ENCODE measurements around the gene ARHGAP28.

DNA sequence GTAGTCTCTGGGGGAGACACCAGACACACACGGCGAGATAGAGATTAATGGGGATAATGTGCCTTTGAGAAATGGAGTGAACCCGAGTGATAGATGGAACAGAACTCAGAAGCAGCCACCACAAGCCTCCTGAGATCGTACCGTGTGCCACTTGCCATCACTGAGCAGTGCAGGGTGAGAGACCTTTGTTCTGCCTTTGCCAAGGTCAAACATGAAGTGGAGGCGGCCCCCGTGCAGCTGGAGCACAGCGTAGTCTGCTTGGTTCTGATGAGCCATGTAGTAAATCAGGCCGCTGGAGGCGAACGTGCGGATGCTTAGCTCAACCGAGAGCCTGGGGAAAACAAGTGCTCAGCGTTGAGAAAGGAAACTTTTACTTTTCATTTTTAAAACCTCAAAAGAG is 221.1 kb downstream of the ARHGAP28 start:
- TF ChIP-seq YY1 (IDR thresholded peaks at IDR 0.05; ENCODE audit: low read depth) (no peak), EZH2phosphoT487 (IDR thresholded peaks at IDR 0.05; ENCODE audit: borderline replicate concordance, low read depth) (no peak), TAF1 (IDR thresholded peaks at IDR 0.05; ENCODE audit: borderline replicate concordance, low read depth, low read length) (no peak), POLR2AphosphoS5 (IDR thresholded peaks at IDR 0.05; ENCODE audit: low read depth, low read length) (no peak), USF2 (IDR thresholded peaks at IDR 0.05; ENCODE audit: borderline replicate concordance, low read depth, low read length) (no peak), FOXM1 (IDR thresholded peaks at IDR 0.05; ENCODE audit: low read depth) (no peak)
- TF ChIP-seq, protein P1, sequence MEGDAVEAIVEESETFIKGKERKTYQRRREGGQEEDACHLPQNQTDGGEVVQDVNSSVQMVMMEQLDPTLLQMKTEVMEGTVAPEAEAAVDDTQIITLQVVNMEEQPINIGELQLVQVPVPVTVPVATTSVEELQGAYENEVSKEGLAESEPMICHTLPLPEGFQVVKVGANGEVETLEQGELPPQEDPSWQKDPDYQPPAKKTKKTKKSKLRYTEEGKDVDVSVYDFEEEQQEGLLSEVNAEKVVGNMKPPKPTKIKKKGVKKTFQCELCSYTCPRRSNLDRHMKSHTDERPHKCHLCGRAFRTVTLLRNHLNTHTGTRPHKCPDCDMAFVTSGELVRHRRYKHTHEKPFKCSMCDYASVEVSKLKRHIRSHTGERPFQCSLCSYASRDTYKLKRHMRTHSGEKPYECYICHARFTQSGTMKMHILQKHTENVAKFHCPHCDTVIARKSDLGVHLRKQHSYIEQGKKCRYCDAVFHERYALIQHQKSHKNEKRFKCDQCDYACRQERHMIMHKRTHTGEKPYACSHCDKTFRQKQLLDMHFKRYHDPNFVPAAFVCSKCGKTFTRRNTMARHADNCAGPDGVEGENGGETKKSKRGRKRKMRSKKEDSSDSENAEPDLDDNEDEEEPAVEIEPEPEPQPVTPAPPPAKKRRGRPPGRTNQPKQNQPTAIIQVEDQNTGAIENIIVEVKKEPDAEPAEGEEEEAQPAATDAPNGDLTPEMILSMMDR (IDR thresholded peaks at IDR 0.05): no peak
- TF ChIP-seq, protein P2, sequence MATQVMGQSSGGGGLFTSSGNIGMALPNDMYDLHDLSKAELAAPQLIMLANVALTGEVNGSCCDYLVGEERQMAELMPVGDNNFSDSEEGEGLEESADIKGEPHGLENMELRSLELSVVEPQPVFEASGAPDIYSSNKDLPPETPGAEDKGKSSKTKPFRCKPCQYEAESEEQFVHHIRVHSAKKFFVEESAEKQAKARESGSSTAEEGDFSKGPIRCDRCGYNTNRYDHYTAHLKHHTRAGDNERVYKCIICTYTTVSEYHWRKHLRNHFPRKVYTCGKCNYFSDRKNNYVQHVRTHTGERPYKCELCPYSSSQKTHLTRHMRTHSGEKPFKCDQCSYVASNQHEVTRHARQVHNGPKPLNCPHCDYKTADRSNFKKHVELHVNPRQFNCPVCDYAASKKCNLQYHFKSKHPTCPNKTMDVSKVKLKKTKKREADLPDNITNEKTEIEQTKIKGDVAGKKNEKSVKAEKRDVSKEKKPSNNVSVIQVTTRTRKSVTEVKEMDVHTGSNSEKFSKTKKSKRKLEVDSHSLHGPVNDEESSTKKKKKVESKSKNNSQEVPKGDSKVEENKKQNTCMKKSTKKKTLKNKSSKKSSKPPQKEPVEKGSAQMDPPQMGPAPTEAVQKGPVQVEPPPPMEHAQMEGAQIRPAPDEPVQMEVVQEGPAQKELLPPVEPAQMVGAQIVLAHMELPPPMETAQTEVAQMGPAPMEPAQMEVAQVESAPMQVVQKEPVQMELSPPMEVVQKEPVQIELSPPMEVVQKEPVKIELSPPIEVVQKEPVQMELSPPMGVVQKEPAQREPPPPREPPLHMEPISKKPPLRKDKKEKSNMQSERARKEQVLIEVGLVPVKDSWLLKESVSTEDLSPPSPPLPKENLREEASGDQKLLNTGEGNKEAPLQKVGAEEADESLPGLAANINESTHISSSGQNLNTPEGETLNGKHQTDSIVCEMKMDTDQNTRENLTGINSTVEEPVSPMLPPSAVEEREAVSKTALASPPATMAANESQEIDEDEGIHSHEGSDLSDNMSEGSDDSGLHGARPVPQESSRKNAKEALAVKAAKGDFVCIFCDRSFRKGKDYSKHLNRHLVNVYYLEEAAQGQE (IDR thresholded peaks at IDR 0.05; ENCODE audit: low read depth, low read length): no peak
- TF ChIP-seq, protein P3, sequence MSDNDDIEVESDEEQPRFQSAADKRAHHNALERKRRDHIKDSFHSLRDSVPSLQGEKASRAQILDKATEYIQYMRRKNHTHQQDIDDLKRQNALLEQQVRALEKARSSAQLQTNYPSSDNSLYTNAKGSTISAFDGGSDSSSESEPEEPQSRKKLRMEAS (IDR thresholded peaks at IDR 0.05; ENCODE audit: low read depth): no peak
